GM21737 (cell line): ENCODE measurements around the gene SRI.
"Not testable (repeated sequence)": the region's sequence is repeated elsewhere in the genome, so short reads cannot be mapped to it uniquely, and the experiment has no call there.

ENCODE experiments used
- ATAC-seq: cut with Tn5 transposase; IDR thresholded peaks from one replicate; pipeline ENCODE4 v1.9.1; 2021; ENCODE audit warnings: mild to moderate bottlenecking, moderate library complexity; ENCODE audit not compliant: unreplicated experiment

SRI gene

GRCh38 chr7:88219781-88220747 is at the start of gene SRI:
Gene SRI, minus strand, starts transcription at chr7:88220038. Its CDS starts 12 bp downstream, at chr7:88220026.
- peak; percentile 68 for ATAC-seq

GRCh38 chr7:88269586-88269985 is 49.7 kb upstream of the SRI start:
- ATAC-seq: no peak

- ATAC-seq: no peak
Measured at GRCh38 chr7:88268858-88269257, 49.0 kb upstream of the SRI start.

GRCh38 chr7:88268051-88268450 is 48.2 kb upstream of the SRI start:
- ATAC-seq: no peak

GRCh38 chr7:88267421-88267820 is 47.6 kb upstream of the SRI start:
- ATAC-seq: no peak

GRCh38 chr7:88264987-88265386 is 45.1 kb upstream of the SRI start:
- ATAC-seq: not testable (repeated sequence)

GRCh38 chr7:88262562-88262961 is 42.7 kb upstream of the SRI start:
- ATAC-seq: no peak

GRCh38 chr7:88260719-88261118 is 40.9 kb upstream of the SRI start:
- no peak for ATAC-seq

GRCh38 chr7:88259656-88260380 is 40.0 kb upstream of the SRI start:
- ATAC-seq: no peak

- not testable (repeated sequence) for ATAC-seq
Measured at GRCh38 chr7:88258296-88258695, 38.5 kb upstream of the SRI start.

GRCh38 chr7:88256906-88257305 is 37.1 kb upstream of the SRI start:
- no peak for ATAC-seq

- no peak for ATAC-seq
Measured at GRCh38 chr7:88254721-88255424, 35.0 kb upstream of the SRI start.

- no peak for ATAC-seq
Measured at GRCh38 chr7:88253640-88254039, 33.8 kb upstream of the SRI start.

- ATAC-seq: no peak
Measured at GRCh38 chr7:88244258-88244657, 24.4 kb upstream of the SRI start.

GRCh38 chr7:88243345-88243909 is 23.6 kb upstream of the SRI start:
- no peak for ATAC-seq

- ATAC-seq: no peak
Measured at GRCh38 chr7:88239852-88240251, 20.0 kb upstream of the SRI start.

- no peak for ATAC-seq
Measured at GRCh38 chr7:88233828-88234227, 14.0 kb upstream of the SRI start.

GRCh38 chr7:88230646-88231045 is 10.8 kb upstream of the SRI start:
- ATAC-seq: no peak

GRCh38 chr7:88229302-88229995 is 9.6 kb upstream of the SRI start:
- ATAC-seq: no peak

- ATAC-seq: no peak
Measured at GRCh38 chr7:88226886-88227516, 7.2 kb upstream of the SRI start.
